Measurements from ENCODE around the gene CBX6.

CBX6 gene

DNA sequence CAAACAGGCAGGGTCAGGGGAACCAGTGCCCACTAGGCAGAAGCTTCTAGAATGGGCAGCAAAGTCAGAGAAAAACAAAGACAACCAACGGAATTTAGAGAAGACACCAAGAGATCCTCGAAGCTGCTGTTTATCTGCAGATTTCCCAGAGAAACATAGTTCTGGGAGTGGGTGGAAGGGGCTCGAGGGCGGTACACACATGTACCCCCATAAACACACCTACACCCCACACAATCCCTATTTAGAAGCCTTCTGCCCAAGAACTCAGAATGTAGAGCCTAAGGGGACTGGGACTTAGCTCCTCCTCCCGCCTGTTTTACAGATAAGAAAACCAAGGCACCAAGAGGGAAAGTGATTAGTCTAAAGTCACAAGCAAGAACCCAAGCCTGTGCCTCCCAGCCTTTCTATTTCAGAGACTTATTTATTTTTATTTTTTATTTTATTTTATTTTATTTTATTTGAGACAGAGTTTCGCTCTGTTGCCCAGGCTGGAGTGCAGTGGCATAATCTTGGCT, 34.5 kb downstream of the CBX6 start:
- no peak for DNase-seq

- no peak for DNase-seq
Observed at GRCh38 chr22:38835888-38836301, 36.1 kb downstream of the CBX6 start.

- DNase-seq = no peak
Observed at GRCh38 chr22:38834991-38835390, 37.0 kb downstream of the CBX6 start.

DNA sequence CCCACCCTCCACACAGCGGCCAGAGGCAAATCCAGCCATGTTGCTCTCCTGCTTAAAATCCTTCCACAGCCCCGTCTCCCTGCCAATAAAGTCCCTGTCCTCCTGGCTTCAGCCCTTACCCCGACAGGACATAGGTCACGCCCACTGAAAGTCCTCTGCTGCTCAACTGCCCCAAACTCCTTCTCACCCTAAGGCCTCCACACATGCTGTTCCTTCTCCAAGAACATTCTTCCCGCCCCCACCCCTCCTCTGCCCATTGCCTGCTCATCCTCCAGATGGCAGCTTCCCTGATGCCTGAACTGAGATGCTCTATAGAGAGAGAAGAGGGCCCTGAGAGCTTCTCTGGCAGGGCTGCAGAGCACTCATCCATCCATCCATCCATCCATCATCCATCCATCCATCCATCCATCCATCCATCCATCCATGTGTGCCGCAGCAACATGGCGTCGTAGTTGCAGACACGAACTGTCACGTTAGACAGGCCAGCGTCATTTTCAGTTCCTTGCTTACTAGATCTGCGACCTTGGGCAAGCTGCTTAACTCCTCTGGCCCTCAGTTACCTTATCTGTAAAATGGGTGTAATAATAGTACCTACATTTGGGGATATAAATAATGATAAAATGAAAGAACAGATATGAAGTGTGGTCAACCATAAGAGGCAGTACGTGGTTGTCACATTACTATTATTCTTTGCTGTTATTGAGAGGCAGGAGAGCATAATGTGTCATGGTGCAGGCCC, 37.6 kb downstream of the CBX6 start:
- DNase-seq = peak in 1 of 2 donors; percentile 11

DNA sequence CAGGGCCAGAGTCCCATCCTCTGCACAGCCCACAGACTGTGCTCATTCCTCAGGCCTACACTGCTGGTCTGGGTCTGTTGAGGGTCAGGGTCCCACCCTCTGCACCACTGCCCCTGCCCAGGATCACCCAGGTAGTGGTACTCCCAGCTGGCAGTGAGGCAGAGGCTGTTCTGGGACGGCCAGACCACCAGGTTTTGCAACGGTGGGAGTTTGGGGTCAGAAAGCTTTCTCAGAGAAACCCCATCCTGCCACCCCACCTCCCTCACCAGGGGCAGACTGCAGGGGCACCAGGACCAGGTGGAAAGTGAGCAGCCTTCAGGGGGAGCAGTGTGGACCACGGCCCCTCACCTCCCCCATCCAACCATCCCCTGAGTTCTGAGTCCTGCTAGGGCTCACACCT, 39.0 kb downstream of the CBX6 start:
- no peak for DNase-seq

- no peak for DNase-seq
Observed at GRCh38 chr22:38832005-38832978, 39.7 kb downstream of the CBX6 start.

DNA sequence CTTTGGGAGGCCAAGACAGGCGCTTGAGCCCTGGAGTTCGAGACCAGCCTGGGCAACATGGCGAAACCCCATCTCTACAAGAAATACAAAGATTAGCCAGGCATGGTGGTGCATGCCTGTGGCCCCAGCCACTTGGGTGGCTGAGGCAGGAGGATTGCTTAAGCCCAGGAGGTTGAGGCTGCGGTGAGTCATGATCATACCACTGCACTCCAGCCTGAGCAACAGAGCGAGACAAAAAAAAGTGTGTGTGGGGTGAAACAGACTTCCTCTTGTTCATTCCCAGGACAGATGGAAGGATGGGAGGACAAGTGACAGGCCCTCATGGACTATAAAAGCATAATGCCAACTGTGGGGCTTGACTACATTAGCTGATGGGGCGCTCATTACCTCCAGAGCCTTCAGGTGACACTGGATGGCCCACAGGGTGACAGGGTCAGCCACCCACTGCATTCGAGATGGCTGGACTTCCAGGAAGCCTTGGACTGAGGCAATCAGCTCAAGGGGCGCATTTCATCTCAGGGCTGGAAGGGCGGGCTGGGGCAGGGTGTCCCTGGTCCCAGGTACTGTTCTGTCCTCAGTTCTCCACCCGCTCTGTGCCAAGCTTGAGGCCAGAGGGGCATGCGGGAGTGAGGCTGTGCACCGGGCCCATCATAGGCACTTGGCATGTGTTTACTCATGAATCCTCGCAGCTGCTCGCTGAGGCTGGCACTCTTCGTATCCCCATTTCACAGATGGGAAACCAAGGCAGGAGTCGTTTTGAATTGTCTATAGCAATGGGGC, 40.7 kb downstream of the CBX6 start:
- DNase-seq = peak; percentile 74 to 87

DNA sequence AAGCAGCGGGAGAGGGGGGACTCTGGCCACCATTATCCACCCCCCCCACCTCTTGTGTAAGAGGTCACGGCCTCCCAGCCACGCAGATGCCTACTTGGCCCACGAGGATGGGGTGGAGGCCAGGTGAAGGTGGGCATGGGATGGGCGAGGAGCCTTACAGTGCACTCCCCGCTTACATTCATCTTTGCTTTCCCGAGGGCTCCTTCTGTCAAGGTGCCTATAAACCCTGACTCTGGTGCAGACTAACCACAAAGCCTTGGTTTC, 41.2 kb downstream of the CBX6 start:
- no peak for DNase-seq

GRCh38 chr22:38830026-38830844, 41.8 kb downstream of the CBX6 start:
- no peak for DNase-seq

- no peak for DNase-seq
Observed at GRCh38 chr22:38829485-38829884, 42.5 kb downstream of the CBX6 start.

GRCh38 chr22:38828616-38829205, 43.3 kb downstream of the CBX6 start:
- no peak for DNase-seq

- DNase-seq = no peak
Observed at GRCh38 chr22:38828191-38828590, 43.8 kb downstream of the CBX6 start.

DNA sequence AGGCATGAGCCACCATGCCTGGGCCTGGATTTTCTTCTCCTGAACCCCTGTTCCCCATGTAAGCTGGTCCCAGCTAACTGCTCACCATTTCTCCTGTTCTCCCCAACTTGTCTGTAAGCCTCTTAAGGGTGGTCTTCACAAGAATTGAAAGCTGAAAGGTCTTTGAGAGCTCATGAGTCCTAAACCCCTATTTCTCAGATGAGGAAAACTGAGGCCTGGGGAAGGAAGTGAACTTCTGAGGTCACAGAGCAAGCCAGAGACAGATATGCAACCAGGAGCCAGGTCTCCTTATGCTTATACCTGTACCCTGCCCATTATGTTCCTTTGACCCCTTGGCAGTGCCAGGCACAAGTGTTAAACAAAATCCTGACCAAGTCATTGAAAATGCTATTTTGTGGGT, 44.5 kb downstream of the CBX6 start:
- no peak for DNase-seq

- no peak for DNase-seq
Observed at GRCh38 chr22:38826801-38827200, 45.2 kb downstream of the CBX6 start.

GRCh38 chr22:38826386-38826785, 45.6 kb downstream of the CBX6 start:
- no peak for DNase-seq

- DNase-seq = peak; percentile 63 to 80
Observed at GRCh38 chr22:38824585-38824984, 47.4 kb downstream of the CBX6 start.

- DNase-seq = no peak
Observed at GRCh38 chr22:38823637-38824036, 48.4 kb downstream of the CBX6 start.

- DNase-seq = no peak
Observed at GRCh38 chr22:38823076-38823475, 48.9 kb downstream of the CBX6 start.

- no peak for DNase-seq
Observed at GRCh38 chr22:38820020-38820419, 52.0 kb downstream of the CBX6 start.

DNA sequence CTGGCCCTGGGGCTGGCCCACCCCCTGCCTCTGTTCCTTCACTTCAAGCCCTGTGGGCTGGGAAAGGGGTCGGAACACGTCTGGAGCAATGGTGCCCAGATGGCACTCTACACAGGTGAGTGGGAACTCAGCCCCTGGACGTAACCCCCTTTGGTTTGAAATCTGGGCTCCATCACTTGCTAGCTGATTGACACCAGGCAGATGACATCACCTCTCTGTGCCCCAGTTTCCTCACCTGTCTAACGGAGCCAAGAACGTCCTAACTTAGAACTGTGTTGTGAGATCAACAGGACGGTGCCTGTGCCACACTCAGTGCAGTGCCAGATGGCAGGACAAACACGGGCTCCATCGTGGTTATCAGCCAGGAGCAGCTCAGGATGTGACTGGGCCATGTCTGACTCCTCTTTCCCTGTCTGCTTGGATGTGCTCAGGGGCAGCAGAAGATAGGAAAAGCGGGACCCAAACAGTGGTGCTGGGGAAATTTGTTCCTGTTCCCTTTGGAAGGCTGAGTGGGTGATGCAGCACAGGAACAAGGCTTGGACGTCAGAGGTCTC, 52.6 kb downstream of the CBX6 start:
- no peak for DNase-seq

DNA sequence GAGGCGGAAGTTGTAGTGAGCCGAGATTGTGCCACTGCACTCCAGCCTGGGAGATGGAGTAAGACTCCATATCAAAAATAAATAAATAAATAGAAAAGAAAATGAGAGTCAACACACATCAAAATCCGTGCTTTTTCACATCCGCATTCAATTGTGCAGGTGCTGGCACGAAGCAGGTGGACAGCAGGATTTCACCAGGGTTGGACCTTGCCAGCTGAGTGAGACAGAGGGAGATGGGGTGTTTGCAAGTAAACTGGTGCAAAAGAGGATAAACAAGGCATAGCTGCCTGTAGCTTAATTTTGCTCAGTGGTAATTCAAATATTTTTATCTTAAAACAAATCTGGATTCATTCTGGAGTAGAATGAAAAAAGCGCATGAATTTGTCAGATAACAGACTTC, 54.8 kb downstream of the CBX6 start:
- no peak for DNase-seq

GRCh38 chr22:38815842-38816241, 56.2 kb downstream of the CBX6 start:
- no peak for DNase-seq

Data from inflammatory macrophage treated with lipopolysaccharide for 1 hour (primary cell).